Measurements from ENCODE around the gene DOCK6.

DNA sequence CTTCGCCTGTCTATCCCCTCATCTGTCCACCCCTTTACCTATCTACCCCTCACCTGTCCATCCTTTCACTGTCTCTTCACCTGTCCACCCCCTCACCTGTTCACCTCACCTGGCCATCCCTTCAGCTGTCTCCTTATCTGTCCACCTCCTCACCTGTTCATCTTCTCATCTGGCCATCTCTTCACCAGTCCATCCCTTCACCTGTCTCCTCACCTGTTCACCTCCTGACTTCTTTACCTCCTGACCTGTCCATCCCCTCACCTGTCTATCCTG, 51.7 kb downstream of the DOCK6 start:
- TF ChIP-seq, protein P1, sequence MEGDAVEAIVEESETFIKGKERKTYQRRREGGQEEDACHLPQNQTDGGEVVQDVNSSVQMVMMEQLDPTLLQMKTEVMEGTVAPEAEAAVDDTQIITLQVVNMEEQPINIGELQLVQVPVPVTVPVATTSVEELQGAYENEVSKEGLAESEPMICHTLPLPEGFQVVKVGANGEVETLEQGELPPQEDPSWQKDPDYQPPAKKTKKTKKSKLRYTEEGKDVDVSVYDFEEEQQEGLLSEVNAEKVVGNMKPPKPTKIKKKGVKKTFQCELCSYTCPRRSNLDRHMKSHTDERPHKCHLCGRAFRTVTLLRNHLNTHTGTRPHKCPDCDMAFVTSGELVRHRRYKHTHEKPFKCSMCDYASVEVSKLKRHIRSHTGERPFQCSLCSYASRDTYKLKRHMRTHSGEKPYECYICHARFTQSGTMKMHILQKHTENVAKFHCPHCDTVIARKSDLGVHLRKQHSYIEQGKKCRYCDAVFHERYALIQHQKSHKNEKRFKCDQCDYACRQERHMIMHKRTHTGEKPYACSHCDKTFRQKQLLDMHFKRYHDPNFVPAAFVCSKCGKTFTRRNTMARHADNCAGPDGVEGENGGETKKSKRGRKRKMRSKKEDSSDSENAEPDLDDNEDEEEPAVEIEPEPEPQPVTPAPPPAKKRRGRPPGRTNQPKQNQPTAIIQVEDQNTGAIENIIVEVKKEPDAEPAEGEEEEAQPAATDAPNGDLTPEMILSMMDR (IDR thresholded peaks at IDR 0.05): no peak
- TF ChIP-seq POLR2A (IDR thresholded peaks at IDR 0.05): no peak
